NCI-H524 (cell line): Measurements from ENCODE around the gene IL17RA.

Experiments used
- DNase-seq, 2 experiments: peaks; one replicate each; lab custom pipeline; 2025; lab: John Stamatoyannopoulos, UW

IL17RA gene

DNA sequence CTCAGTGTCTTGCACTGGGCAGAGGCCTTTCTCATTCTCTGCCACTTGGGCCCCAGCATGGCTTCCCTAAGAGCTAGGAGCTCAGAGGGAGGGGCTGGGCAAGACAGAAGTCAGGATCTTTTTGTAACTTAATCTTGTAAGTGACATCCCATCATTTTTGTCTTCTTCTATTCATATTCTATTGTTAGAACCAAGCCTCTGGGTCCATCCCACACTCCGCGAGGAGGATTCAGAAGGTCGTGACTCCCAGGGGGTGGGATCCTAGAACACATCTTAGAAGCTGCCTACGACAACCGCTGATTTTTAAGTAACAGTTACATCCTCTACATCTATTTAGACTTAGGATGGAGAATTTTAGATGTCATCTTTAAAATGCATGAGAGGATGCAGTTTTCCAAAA, 1.5 kb upstream of the IL17RA start:
- DNase-seq = no peak

DNA sequence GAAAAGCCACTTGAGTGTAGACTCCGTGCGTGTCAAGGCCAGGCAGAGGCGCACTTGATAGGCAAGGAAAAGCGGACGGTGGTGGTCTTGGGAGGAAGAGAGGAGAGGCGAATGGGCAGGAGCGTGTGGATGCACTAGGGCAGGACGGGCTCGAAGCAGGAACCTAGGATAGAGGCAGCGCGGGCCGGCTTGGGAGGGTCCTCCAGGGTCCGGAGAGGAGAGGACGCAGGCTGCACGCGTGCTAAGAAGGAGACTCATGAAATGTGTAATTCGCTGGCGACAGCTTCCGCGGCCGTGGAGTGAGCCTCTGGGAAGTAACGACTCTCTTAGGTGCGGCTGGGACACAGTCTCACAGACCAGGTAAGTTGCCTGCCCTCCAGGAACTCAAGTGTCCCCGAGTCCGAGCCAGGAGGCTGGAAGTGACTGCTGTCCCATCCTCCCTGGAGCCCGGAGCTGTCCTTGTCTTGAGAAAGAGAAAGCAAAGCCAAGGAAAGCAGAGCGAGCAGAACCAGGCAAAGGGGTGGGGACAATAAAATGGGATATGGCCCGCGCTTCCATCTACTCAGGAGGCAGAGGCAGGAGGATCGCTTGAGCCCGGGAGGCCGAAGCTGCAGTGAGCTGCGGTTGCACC, 874 bp upstream of the IL17RA start:
- DNase-seq = no peak

DNA sequence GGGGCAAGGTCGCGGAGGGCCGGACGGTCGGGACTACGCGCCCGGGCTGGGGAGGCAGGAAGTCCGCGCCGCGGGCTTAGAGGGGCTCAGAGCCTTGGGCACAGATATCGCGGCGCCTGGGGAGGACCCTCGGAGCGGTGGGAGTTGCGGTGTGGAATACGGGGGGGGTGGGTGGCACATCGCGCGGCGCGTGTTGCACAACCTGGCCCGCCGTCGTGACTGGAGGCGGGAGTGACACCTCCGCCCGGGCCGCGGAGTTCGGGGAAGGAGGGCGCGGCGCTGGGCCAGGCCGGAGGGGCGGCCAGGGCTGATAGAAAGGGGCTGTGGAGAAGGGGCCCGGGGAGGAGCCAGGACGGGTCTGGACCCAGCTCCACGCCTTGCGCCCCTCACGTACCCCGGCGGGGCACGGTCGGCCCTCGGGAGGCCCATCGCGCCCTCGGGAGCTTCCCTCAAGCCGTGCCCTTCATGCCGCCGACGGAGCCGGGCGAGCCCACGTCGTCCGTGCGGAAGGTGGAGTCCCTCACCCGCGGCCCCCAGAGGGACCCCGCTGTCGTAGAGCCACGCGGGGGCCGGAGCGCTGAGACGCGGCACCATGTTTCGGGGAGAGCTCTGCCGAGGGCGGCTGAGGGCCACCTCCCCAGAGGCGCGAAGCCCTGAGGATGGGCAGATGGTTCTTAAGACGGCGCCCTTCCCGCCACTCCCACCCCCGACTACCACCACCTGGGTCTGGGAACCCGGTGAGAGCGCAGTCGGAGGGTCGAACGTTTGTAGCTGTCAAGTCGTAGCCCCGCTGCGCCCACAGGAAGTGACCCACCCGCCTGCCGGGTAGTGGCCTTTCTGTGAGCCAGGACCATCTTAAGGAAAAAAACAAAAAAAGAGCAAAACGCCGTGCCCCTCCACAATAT, 729 bp downstream of the IL17RA start:
- peak in 1 of 2 experiments; percentile 28 for DNase-seq

DNA sequence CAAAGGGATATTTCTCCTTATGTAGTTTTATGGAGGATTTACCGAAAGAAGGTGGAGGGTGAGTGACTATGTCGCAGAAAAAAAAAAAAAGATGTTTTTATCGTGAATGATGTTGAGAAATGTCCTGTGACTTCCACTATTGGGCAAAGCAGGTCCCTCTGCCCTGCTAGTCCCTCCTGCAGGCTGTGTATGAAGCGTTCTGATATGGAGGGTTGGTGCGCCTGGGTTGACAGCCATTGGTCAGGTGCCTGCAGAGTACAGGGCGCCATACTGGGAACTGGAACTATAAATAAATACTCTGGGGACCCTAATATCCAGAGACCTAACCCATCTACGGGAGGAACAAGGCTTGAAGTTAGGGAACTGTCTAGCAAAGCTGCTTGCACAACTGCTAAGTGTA, 1.5 kb downstream of the IL17RA start:
- no peak for DNase-seq

DNA sequence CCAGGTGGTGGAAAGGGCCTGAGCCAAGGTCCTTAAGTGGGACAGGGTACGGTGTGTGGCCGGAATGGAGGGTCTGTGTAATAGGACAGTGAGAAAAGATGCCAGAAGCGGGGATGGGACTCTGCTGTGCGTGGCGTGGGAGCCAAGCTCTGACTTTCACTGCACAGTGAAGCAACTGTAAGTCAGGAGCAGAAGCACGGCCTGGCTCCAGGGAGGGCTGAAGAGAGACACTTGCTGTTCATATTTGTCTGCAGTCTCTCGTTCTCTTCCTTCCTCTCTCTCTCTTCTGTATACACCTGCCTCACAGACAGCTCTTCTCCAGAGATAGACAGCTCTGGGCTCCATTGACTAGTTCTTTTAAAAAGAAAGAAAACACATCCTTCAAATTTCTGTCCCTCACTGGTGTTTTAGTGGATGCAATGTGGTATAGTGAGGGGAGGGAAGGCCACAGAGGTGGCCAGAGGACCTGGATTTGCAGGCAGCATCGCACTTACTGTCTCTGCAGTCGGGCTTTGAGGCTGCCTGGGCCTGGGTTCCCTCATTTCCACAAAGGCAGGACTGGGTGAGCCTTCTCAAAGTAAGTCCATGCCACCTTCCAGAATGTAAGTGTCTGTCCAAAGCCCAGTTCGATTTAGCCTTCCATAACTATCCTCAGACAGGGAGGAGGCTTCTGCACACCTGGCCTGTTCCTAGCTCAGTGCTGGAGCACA, 2.1 kb downstream of the IL17RA start:
- DNase-seq = no peak

DNA sequence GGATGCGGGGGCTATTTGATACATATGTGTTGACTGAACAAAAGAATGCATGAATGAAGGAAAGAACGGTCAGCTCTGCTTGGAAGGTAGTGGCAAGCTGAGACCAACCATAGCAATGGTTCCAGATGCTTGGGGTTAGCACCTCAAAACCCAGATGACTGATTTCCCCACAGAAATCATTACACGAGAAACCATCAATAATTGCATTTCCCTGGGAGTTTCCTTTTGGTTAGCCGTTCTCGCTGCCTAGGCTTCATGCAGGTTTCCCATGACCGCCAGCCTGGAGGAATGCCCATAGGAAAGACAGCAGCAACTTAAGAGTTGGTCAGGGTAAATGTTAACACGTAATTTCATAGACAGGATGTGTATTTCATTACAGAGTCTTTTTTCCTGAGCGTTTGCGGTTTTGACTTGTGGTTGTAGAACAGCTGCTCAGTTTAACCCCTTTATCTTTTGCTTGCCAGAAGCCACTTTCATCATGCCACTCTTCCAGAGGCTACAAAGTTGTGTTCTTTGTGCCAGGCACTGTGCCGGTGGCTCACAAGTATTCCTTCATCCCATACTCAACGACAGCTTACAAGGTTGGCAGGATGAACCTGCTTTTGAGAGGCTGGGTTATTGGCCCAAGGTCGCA, 2.8 kb downstream of the IL17RA start:
- no peak for DNase-seq

DNA sequence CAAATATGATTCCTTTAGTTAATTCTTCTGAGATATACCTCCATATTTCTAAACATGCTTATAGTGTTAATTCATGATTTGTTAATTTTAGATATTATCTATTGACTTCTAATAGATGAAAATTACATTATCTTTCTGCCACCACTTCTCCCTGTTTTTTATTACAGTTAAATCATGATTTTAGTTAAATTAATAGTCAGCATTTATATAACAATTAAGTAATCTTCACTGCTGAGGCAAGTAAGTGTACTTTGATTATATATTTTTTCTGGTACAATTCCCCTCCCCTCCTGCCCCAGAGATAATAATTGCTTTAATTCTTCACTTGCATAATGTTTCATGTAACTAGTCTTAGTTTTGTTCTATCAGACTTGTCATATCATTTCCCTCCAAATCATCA, 5.8 kb downstream of the IL17RA start:
- DNase-seq = no peak

DNA sequence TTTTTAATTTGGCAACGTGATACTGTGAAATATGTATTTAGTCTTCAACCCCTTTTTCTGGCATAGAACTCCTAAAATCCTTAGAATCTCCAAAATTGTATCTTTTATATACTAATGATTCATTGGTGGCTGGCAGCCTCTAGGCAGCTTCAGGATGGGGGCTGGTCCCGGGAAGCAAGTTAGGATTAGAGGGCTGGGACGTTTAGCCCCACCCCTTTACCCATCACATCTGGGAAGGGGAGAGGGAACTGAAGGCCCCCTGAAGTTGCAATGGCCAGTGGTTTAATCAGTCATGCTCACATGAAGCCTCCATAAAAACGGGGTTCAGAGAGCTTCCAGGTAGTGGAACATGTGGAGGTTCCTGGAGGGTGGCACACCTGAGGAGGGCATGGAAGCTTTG, 7.1 kb downstream of the IL17RA start:
- no peak for DNase-seq

DNA sequence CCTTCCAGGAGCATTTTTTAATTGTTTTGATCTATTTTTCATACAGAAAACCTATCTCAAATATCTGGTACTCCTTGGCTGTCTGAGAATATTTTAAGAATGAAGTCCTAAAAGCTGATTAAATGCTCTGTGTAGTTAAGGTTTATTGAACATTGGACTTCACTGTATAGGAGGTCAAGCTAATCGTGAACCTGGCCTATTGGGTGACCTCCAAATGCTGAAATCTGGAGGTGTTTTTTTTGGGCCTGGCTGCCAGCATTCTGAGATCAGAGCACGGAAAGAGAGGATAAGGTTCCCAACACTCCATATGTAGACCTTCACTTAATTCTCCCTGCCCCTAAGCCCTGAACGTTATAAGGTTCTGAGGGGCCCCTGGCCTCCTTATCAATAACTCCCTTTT, 8.3 kb downstream of the IL17RA start:
- DNase-seq = no peak

DNA sequence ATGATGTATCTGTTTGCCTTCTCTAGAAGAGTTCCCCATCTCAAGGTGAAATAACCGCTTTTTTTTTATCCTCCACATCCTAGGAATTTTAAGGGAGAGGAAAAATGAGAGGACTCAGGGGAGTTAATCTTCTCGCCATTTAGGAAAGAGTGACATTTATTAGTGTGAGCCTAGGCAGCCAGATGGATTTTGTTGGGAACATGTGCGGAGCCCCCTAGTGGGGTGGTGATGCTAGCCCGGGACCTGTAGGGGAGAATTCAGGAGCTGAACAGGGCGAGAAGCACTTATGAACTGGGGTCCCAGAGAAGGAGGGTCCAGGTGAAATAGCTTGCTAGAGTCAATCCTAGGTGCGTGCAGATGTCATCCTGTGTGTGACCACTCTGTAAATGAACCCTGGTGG, 10.7 kb downstream of the IL17RA start:
- peak in 1 of 2 experiments; percentile 61 for DNase-seq

DNA sequence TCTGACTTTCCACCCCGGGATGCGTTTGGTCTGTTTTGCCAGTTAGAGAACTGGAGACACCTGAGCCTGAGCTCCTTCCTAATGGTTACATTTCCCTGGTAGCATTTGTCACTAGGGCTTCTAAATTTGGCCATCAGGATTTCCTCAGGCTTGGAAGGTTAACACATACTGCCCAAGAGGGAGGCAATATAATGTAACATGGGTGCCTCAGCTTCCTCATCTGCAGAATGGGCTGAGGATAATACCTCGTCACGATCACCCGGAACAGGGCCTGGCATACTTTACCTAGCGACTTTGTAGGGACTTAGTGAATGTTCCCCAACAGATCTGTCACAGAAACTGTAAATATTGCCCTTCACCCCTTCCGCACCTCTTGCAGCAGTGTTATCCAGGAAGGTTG, 11.3 kb downstream of the IL17RA start:
- DNase-seq = no peak

DNA sequence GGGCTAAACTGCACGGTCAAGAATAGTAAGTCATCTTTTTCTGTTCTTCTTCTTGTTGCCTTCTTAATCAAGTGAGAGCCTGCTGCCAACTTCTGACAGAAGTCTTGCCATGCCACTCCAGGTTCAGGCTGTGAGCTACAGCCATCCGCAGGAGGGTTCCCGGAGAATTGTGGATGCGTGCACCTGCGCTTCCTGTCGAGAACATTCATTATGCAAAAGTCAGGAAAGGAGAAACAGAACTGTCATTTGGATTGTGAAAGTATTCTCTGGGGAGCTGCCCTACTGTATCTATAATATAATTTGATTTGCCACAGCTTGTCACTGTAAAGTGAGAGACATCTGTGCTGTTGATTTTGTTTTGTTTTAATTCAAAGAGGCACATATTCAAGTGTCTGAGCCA, 12.3 kb downstream of the IL17RA start:
- DNase-seq = no peak

DNA sequence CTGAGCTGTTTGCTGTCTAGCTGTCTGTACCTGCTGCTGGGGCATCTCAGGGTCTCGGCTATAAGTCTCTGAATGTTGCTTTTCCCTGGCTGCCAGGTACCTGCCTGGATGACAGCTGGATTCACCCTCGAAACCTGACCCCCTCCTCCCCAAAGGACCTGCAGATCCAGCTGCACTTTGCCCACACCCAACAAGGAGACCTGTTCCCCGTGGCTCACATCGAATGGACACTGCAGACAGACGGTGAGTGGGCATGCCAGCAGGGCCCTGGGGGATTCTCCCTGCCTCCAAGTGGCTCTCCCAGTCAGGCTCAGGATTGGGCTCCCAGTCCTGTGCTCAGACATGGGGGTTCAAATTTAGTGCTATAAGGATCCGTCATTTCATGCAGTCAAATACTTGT, 12.9 kb downstream of the IL17RA start:
- no peak for DNase-seq

DNA sequence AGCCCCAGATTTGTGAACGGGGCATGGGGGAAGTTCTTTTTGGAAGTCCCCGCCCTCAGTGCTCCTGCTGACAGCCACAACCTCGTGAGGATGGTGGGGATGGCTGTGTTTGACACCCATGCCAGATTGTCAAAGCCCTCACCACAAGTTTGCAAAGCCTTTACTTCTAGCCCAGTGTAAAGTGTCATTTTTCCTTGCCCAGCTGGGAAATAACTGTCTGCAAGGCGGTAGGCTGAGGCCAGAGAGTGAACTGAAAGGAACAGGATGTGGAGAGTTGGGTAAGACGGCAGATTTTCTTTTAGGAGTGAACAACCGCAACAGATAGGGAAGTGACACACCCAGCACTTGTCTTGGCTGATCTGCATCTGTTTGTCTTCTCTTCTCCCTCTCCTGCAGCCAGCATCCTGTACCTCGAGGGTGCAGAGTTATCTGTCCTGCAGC, 13.6 kb downstream of the IL17RA start:
- DNase-seq = no peak

DNA sequence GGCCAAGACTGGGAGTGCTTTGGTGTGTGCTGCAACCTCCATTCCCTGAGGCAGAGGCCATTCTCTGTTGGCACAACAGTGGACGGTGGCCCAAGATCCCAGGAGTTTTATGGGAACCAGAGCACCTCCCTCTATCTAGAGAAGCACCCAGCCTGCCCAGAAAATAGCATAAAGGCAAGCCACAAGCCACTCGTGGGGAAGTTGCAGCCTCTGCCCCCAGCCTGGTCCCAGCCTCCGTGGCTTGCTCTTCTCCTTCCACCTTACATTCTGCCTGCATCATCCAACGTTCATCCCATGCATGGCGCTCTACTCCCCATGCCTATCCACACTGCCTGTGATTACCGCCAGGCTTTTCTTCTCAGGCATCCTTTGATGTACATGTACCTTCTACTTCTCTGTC, 15.8 kb downstream of the IL17RA start:
- no peak for DNase-seq

DNA sequence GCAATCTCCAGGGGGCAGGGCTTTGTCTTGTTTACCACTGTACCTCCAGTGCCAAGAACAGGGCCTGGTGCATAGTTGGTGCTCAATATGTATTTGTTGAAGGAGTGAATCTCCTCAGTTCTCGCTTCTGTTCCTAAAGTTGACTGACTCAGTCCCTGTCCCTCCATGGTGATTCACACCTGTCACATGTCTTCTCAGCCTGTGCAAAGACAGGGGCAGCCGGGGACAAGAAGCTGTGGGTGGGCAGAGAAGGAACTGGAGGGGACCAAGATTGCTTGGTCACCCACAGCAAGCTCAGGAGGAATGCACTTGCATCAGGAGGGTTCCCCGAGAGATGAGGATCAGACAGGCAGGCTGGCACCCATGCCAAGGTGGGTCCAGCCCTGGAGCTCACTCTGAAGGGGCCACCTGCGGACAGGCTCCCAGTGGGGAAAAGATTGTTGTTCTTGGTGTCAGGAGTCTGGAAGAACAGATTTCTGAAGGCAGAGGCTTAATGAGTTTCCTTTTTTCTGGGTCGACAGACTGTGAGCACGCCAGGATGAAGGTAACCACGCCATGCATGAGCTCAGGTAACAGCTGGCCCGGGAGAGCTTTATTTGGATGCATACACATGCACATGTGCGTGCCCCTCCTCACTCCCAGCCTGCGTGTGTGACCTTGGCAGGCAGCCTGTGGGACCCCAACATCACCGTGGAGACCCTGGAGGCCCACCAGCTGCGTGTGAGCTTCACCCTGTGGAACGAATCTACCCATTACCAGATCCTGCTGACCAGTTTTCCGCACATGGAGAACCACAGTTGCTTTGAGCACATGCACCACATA, 16.9 kb downstream of the IL17RA start:
- DNase-seq = no peak

DNA sequence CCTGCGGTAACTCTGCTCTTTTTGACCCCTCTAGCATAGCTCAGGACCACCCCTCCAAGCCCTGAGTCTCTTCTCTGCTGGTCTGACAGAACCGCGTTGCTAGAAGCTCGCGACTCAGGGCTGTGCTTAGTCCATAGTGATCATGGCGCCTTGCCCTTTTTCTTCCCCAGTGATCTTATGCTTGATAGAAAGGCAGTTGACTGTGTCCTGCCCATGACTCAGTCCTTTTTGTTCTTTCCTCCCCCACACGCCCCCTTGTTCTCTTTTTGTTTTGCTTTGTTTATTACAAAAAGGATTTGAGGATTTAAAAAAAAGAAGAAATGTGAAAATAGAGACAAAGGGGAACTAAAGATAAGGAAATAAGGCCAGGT, 17.5 kb downstream of the IL17RA start:
- DNase-seq = no peak

DNA sequence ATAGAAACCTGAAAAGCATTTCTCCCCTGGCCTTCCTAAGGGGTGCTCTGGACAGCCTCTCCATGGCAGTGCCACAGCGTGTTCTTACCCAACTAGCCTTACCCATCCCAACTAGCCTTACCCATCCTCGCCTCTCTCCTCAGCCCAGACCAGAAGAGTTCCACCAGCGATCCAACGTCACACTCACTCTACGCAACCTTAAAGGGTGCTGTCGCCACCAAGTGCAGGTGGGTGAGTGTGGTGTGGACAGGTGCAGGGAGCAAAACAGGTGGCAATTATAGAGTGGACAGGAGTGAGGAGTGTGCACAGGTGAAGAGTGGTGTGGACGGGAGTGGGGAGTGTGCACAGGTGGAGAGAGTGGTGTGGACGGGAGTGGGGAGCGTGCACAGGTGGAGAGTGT, 18.6 kb downstream of the IL17RA start:
- DNase-seq = no peak

DNA sequence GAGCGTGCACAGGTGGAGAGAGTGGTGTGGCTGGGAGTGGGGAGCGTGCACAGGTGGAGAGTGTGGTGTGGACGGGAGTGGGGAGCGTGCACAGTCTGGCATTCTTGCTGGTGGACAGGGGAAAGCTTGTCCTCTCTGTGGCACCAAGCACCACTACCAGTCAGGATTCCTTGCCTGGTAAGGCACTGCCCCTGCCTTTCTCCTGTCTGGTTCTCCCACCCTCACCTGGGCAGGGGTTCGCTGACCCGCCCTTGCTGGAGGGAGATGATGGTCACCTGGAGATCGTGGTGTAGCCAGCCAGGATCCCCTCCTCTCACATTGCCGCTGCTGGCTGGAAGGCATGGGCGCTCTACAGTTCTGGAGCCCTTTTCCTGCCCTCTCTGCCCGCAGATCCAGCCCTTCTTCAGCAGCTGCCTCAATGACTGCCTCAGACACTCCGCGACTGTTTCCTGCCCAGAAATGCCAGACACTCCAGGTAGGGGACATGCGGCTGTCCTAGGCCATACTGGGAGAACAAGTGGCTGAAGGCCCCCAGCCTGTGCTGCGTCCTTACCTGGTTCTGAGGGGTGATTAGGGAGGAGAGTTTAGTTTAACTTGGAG, 19.6 kb downstream of the IL17RA start:
- DNase-seq = no peak

DNA sequence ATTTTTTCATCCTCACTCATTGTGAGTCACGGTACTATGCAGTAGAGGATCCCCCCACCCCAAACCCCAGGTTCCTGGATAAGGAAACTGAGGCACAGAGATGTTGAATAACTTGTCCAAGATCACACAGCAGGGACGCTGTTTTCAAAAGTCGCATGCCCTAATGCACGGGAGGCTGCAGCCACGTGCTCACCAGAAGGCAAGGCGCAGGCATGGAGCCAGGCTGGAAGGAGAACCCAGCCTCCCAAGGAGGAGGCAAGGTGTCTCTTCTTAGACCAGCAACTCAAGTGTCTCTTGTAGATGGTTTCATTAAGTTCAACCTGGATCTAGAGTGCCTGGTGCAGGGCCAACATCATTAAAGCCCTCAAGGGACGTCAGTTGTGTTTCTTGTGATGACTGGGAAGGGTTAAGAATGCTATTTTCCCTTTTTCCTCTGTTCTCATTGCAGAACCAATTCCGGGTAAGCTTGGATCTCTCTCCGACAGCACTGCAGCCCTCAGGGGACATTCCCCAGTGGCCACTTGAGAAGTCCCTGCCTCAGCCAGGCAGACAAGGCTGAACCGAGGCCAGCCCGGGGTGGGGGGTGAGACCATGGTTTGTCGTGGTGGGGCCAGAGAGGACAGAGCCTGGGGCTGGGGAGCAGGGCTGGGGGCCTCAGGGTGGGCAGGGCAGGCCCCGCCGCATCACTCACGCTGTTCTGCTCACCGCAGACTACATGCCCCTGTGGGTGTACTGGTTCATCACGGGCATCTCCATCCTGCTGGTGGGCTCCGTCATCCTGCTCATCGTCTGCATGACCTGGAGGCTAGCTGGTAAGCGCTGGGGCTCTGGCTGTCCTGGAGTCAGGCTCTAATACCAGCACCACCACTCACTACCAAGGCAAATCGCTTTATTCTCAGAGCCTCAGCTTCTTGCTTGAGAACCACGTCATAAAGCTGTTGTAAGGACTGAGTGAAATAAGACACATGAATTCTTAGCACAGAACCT, 20.6 kb downstream of the IL17RA start:
- no peak for DNase-seq
